ENCODE measurements around the gene C1orf232. TPM values are rescaled to one million over a fixed set of nuclear protein-coding genes. Genes with fewer than 3 reads are reported as not detected.

Gene C1orf232
- total RNA-seq, 1 experiment from 2014 or later = not detected

DNA sequence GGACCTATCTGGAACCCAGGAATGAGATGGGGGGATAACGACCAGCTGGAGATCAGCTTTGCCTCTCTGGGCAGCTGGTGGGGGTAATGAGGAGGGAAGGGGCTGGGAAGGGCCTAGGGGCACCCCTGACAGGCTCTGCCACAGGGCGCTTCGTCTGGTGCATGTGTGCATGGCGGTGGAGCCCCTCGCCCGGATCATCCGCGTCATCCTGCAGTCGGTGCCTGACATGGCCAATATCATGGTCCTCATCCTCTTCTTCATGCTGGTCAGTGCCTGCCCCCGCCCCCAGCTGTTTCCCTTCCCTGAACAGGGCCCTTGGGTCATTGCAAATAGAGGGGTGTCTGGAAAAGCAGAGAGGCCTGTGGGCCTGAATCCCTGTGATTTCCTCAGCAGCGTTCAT is 29.1 kb upstream of the C1orf232 start:
- no peak for ATAC-seq
- intact Hi-C loops (cut with micrococcal nuclease) = no loop called here

DNA sequence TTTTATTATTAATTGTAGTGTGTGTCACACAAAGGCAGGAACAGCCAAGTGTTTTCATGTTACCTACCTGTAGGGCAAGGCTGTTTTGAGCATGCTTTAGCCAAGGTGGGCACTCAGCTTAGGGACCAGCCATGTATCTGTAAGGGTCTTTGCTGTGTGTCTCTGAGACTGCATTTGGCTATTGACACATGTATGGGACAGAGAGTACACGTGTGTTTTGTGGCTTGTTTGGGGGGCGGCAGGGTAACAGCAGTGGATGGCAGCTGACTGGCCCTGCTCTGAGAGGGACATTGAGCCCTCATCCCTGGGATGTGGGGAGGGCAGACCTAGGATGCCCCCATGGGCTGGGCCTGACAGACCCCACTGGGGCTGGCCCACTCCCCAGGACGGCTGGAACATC is 28.5 kb upstream of the C1orf232 start:
- no peak overlapping the region for H3K27ac ChIP-seq (ENCODE audit: low read depth, low read length)
- ChIA-PET CTCF (no interaction called here), POLR2A (no interaction called here), RAD21 (ENCODE audit: low non-redundant PET in 1 of 2, low total read pairs in 2 of 2, uncharacterized antibody in 2 of 2, unreplicated experiment in 2 of 2) (no interaction called here)
- no peaks in the 10 kb centered on the region for H3K9me2 ChIP-seq (ENCODE audit: insufficient read depth)
- no peaks in the 10 kb centered on the region for H3K27me3 ChIP-seq (ENCODE audit: insufficient read depth, low read length)
- no peak overlapping the region for H3K9ac ChIP-seq (ENCODE audit: low read length)
- BruUV-seq (replicated peaks) = no TSS peak
- no peaks in the 10 kb centered on the region for H3K36me3 ChIP-seq (ENCODE audit: control insufficient read depth in 1 of 2, insufficient read depth in 2 of 2, low read length in 2 of 2)
- no peaks in the 10 kb centered on the region for H4K20me1 ChIP-seq (ENCODE audit: insufficient read depth)
- H3K79me2 ChIP-seq (ENCODE audit: insufficient read depth, low read length) = no peaks in the 10 kb centered on the region
- no peak for DNase-seq (ENCODE audit: low read depth, low spot score)
- H3K4me1 ChIP-seq (ENCODE audit: control insufficient read depth in 1 of 2, insufficient read depth in 2 of 2, low read length in 2 of 2) = peaks cover 2 to 4% of the 10 kb centered on the region in 2 experiments; a peak in 1 of 4 replicates
- no peak overlapping the region for H2AFZ ChIP-seq (ENCODE audit: low read depth, low read length, poor library complexity, severe bottlenecking)
- no peak overlapping the region for H3K4me2 ChIP-seq (ENCODE audit: low read length)
- no peak overlapping the region for H3K4me3 ChIP-seq (replicated peaks in 1 of 2; ENCODE audit: low read depth in 1 of 2, low read length in 2 of 2)
- intact Hi-C loops (cut with micrococcal nuclease) = no loop called here
- no peaks in the 10 kb centered on the region for H3K9me3 ChIP-seq (ENCODE audit: control insufficient read depth in 1 of 2, insufficient read depth in 1 of 2, low read depth in 1 of 2, low read length in 2 of 2)
- no peak for ATAC-seq
- TF ChIP-seq SIN3A (IDR thresholded peaks at IDR 0.05; ENCODE audit: low read depth) = no peak
- TF ChIP-seq ZNF274 (IDR thresholded peaks at IDR 0.05; ENCODE audit: low read depth, low read length) = no peak
- TF ChIP-seq, protein P1, sequence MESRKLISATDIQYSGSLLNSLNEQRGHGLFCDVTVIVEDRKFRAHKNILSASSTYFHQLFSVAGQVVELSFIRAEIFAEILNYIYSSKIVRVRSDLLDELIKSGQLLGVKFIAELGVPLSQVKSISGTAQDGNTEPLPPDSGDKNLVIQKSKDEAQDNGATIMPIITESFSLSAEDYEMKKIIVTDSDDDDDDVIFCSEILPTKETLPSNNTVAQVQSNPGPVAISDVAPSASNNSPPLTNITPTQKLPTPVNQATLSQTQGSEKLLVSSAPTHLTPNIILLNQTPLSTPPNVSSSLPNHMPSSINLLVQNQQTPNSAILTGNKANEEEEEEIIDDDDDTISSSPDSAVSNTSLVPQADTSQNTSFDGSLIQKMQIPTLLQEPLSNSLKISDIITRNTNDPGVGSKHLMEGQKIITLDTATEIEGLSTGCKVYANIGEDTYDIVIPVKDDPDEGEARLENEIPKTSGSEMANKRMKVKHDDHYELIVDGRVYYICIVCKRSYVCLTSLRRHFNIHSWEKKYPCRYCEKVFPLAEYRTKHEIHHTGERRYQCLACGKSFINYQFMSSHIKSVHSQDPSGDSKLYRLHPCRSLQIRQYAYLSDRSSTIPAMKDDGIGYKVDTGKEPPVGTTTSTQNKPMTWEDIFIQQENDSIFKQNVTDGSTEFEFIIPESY (IDR thresholded peaks at IDR 0.05; ENCODE audit: extremely low read depth, insufficient replicate concordance, low read length) = no peak
- TF ChIP-seq FOSL1 (IDR thresholded peaks at IDR 0.05; ENCODE audit: low read depth) = no peak
- no peak for TF ChIP-seq POLR2A (IDR thresholded peaks at IDR 0.05; ENCODE audit: borderline replicate concordance, extremely low read depth, insufficient read depth, insufficient read length)
- no peak for TF ChIP-seq SP1 (IDR thresholded peaks at IDR 0.05; ENCODE audit: low read depth)
- TF ChIP-seq EZH2phosphoT487 (IDR thresholded peaks at IDR 0.05; ENCODE audit: borderline replicate concordance) = no peak
- TF ChIP-seq, protein P2, sequence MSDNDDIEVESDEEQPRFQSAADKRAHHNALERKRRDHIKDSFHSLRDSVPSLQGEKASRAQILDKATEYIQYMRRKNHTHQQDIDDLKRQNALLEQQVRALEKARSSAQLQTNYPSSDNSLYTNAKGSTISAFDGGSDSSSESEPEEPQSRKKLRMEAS (IDR thresholded peaks at IDR 0.05) = no peak
- TF ChIP-seq CBX3 (IDR thresholded peaks at IDR 0.05; ENCODE audit: low read depth) = no peak
- no peak for TF ChIP-seq POLR2AphosphoS5 (IDR thresholded peaks at IDR 0.05; ENCODE audit: low read depth, low read length)
- TF ChIP-seq CEBPB (IDR thresholded peaks at IDR 0.05; ENCODE audit: low read depth) = no peak
- TF ChIP-seq EGR1 (IDR thresholded peaks at IDR 0.05; ENCODE audit: low read depth) = no peak
- no peak for TF ChIP-seq RAD21 (IDR thresholded peaks at IDR 0.05; ENCODE audit: low read depth)
- TF ChIP-seq, protein P3, sequence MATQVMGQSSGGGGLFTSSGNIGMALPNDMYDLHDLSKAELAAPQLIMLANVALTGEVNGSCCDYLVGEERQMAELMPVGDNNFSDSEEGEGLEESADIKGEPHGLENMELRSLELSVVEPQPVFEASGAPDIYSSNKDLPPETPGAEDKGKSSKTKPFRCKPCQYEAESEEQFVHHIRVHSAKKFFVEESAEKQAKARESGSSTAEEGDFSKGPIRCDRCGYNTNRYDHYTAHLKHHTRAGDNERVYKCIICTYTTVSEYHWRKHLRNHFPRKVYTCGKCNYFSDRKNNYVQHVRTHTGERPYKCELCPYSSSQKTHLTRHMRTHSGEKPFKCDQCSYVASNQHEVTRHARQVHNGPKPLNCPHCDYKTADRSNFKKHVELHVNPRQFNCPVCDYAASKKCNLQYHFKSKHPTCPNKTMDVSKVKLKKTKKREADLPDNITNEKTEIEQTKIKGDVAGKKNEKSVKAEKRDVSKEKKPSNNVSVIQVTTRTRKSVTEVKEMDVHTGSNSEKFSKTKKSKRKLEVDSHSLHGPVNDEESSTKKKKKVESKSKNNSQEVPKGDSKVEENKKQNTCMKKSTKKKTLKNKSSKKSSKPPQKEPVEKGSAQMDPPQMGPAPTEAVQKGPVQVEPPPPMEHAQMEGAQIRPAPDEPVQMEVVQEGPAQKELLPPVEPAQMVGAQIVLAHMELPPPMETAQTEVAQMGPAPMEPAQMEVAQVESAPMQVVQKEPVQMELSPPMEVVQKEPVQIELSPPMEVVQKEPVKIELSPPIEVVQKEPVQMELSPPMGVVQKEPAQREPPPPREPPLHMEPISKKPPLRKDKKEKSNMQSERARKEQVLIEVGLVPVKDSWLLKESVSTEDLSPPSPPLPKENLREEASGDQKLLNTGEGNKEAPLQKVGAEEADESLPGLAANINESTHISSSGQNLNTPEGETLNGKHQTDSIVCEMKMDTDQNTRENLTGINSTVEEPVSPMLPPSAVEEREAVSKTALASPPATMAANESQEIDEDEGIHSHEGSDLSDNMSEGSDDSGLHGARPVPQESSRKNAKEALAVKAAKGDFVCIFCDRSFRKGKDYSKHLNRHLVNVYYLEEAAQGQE (IDR thresholded peaks at IDR 0.05; ENCODE audit: low read depth) = no peak
- TF ChIP-seq JUND (IDR thresholded peaks at IDR 0.05) = no peak
- TF ChIP-seq, protein P4, sequence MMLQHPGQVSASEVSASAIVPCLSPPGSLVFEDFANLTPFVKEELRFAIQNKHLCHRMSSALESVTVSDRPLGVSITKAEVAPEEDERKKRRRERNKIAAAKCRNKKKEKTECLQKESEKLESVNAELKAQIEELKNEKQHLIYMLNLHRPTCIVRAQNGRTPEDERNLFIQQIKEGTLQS (IDR thresholded peaks at IDR 0.05) = no peak

More for the DNA sequence above, 29.1 kb upstream of the C1orf232 start:
- H3K9ac ChIP-seq (ENCODE audit: low read length) = no peak overlapping the region
- no peak overlapping the region for H3K27ac ChIP-seq (ENCODE audit: low read depth, low read length)
- no peak overlapping the region for H2AFZ ChIP-seq (ENCODE audit: low read depth, low read length, poor library complexity, severe bottlenecking)
- H3K4me2 ChIP-seq (ENCODE audit: low read length) = no peak overlapping the region
- no peak overlapping the region for H3K4me3 ChIP-seq (replicated peaks in 1 of 2; ENCODE audit: low read depth in 1 of 2, low read length in 2 of 2)
- H3K36me3 ChIP-seq (ENCODE audit: control insufficient read depth in 1 of 2, insufficient read depth in 2 of 2, low read length in 2 of 2) = no peaks in the 10 kb centered on the region
- H4K20me1 ChIP-seq (ENCODE audit: insufficient read depth) = no peaks in the 10 kb centered on the region
- DNase-seq (ENCODE audit: low read depth, low spot score) = no peak
- H3K9me3 ChIP-seq (ENCODE audit: control insufficient read depth in 1 of 2, insufficient read depth in 1 of 2, low read depth in 1 of 2, low read length in 2 of 2) = no peaks in the 10 kb centered on the region
- peaks cover 2 to 4% of the 10 kb centered on the region in 2 experiments; a peak in 1 of 4 replicates for H3K4me1 ChIP-seq (ENCODE audit: control insufficient read depth in 1 of 2, insufficient read depth in 2 of 2, low read length in 2 of 2)
- POLR2A ChIA-PET = no interaction called here
- TF ChIP-seq, protein P4 (IDR thresholded peaks at IDR 0.05) = no peak
- H3K79me2 ChIP-seq (ENCODE audit: insufficient read depth, low read length) = no peaks in the 10 kb centered on the region
- CTCF ChIA-PET = no interaction called here
- no peaks in the 10 kb centered on the region for H3K27me3 ChIP-seq (ENCODE audit: insufficient read depth, low read length)
- H3K9me2 ChIP-seq (ENCODE audit: insufficient read depth) = no peaks in the 10 kb centered on the region
- BruUV-seq (replicated peaks) = no TSS peak
- RAD21 ChIA-PET (ENCODE audit: low non-redundant PET in 1 of 2, low total read pairs in 2 of 2, uncharacterized antibody in 2 of 2, unreplicated experiment in 2 of 2) = no interaction called here
